Measurements from ENCODE around the gene FRMD4A.
"Not testable (repeated sequence)": the region's sequence is repeated elsewhere in the genome, so short reads cannot be mapped to it uniquely, and the experiment has no call there.

FRMD4A gene

DNA sequence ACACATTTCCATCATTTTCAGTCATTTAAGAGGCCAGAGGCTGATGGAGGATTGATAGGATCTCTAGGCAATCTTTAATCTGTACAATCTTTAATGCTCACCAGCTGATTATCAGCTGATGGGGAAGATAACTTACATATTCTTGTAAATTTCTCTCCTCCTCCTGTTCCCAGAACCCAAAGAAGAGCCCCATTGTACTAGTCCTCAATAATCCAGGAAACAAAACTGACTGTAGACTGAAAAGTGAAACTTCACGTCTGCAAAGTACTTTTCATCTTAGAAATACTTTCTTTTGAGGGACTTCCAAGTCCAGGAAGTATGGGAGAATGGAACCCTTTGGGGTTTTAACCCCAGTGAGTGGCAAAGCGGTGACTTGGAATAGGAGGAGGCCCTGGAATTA is 283.3 kb downstream of the FRMD4A start:
- TF ChIP-seq, protein P1, sequence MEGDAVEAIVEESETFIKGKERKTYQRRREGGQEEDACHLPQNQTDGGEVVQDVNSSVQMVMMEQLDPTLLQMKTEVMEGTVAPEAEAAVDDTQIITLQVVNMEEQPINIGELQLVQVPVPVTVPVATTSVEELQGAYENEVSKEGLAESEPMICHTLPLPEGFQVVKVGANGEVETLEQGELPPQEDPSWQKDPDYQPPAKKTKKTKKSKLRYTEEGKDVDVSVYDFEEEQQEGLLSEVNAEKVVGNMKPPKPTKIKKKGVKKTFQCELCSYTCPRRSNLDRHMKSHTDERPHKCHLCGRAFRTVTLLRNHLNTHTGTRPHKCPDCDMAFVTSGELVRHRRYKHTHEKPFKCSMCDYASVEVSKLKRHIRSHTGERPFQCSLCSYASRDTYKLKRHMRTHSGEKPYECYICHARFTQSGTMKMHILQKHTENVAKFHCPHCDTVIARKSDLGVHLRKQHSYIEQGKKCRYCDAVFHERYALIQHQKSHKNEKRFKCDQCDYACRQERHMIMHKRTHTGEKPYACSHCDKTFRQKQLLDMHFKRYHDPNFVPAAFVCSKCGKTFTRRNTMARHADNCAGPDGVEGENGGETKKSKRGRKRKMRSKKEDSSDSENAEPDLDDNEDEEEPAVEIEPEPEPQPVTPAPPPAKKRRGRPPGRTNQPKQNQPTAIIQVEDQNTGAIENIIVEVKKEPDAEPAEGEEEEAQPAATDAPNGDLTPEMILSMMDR (IDR thresholded peaks at IDR 0.05; ENCODE audit: insufficient read depth, missing control alignments), result no peak
- DNase-seq (ENCODE audit: insufficient read length, low spot score) (no peak), FAIRE-seq (no peak)

DNA sequence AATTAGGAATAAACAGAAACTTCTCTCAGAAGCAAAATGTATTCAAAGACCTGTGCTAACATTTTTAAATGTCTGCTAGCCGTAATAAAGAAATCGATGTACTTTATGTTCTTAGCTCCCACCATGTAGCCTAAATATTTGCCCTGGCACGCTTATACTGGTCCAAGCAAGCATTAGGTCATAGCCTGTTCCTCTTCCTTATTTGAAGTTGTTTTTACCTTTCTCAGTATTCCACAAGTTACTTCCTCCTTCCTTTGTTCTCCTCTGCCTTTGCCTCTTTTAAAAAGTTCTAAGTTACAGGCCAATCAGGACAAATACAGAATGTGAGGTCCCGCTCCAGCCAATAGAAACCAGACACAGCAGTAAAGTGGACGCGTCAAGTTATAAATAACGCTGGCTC is 288.7 kb downstream of the FRMD4A start:
- not testable (repeated sequence) for FAIRE-seq; DNase-seq (ENCODE audit: insufficient read length, low spot score)

DNA sequence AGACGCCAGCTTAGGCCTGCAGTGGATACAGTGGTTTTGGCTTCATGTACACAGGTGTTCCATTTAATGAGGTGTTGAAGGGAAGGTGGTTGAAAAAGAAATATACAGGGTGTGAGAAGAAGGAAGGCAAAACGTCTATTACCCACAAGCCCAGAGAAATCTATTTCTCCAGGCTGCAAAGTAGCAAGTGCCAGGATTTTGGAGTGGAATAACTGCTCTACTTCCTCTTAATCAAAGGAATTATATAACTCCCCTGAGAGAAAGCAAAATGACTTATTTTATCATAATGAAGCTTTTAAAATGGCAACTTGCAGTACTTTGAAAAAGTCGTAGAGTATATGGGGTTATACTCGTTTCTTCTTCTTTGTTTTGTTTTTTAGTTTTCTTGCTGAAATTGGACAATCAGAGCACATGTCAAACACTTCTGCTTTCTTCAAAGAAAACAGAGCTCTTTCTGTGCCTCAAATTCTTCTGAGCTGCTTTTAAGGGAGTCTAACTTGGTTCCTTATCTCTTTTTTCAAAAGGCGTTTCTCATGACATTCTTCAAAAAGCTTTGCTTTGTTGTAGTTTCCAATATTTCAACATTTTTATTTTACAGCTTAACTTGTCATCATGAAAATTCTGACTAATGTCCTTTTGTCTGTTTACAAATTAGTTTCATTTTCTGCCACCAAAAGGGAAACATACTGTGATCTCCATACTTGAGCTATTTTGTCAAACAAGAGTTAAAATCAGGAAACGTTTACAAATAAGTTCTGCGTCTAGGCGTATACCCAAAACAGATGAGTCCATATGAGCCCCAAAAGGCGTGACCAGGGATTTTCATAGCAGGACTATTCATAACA is 289.7 kb downstream of the FRMD4A start:
- TF ChIP-seq, protein P1 (IDR thresholded peaks at IDR 0.05; ENCODE audit: insufficient read depth, missing control alignments), result no peak
- DNase-seq (ENCODE audit: insufficient read length, low spot score), result no peak
- FAIRE-seq, result no peak

DNA sequence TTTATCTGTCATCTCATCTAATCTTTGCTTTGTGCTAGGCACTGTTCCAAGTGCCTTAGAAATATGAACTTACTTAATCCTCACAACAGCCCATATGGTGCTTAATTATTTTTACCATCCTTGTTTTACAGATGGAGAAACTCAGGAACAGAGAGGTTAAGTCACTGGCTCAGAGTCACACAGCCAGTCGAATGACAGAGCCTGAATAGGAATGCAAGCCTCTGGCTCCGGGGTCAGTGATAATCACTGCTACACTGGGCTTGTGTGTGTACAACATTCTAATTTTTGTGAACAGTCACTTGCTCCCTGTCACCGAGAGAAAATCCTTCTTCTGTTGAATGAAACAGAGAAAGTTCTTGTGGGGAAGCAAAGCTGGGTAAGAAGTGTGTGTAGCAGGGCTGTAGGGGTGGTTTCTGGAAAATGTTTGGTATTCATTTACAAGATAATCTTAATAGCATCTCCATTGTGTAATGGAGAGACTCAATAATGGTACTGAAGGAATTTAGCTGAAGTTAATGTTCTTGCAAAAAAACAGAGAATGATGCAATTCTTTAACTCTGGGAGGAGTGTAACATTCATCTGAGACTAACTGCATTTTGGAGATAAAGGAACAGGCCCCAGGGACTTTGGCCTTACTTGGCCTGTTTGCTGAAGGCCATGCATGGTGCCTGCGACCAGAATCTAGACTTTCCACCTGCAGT is 290.6 kb downstream of the FRMD4A start:
- DNase-seq (ENCODE audit: insufficient read length, low spot score), result no peak
- TF ChIP-seq, protein P1 (IDR thresholded peaks at IDR 0.05; ENCODE audit: insufficient read depth, missing control alignments), result no peak
- no peak for FAIRE-seq

DNA sequence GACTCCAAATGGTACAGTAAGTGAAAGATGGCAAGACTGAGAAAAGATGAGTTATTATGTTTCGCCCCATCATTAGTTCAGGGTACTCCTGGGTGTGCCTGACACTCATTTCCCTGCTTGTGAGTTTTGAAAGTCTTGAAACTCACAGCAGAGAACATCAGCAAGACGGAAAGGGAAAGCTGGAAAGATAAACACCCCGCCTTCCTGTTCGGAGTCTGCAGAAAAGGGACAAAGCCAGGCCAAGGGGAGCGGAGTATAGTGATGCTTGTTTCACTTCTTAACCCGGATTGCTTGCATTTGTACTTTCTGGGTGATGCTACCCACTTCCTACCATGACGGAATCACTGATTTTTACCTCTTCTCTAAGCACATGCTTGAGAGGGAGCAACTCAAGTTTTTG is 294.5 kb downstream of the FRMD4A start:
- TF ChIP-seq, protein P1 (IDR thresholded peaks at IDR 0.05; ENCODE audit: insufficient read depth, missing control alignments), result no peak
- no peak for FAIRE-seq
- DNase-seq (ENCODE audit: insufficient read length, low spot score), result no peak

DNA sequence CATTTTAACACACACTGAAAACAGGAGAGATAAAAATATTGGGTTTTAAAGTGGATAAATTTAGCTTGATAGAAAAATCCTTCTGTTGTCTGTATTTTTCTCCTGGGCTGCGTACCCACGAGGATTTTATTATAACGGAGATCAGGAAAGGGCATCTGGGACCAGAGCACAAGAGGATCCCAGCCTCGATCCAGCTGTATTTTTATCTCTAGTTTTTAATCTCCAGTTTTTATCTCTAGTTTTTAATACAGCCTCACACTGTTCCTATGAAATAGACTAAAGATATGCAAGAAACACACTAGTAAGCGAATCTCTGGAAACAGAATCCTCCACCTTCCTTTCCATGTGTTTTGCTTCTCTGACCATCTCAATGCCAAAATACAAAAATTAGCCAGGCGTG is 295.2 kb downstream of the FRMD4A start:
- DNase-seq (ENCODE audit: insufficient read length, low spot score), result no peak
- no peak for FAIRE-seq
- TF ChIP-seq, protein P1 (IDR thresholded peaks at IDR 0.05; ENCODE audit: insufficient read depth, missing control alignments), result no peak

DNA sequence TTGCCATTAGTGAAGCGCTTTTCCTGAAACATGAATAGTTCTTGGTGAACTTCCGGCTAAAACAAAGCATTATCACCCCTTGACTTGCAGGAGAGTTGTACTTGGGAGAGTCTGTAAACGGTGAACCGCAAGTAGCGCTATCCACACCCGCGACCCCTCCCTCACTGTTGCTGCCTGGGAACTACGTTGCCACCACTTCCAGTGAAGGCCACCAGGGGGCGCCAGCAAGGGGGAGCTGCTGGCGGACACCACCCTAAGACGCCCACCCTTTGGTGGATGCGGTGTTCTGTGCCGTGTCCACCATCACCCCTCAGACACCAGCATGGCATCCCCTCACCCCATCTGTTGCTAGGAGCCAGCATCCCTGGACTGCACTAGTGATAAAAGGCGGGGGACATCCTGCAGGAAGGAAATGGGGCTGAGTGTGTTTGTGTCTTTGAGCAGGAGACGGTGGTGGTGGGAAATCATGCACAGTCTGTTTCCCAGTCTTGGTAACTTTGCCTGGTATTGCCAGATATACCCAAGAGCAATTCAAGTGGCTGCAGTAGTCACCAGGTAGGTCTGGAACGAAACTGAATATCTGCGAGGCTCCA is 298.2 kb downstream of the FRMD4A start:
- no peak for FAIRE-seq
- TF ChIP-seq, protein P1 (IDR thresholded peaks at IDR 0.05; ENCODE audit: insufficient read depth, missing control alignments), result peak; percentile 34
- DNase-seq (ENCODE audit: insufficient read length, low spot score), result no peak

All from D721Med (cell line).